GM23338 (cell line): ENCODE results near the gene ASGR1.

Experiments
- EZH2 ChIP-seq: fragments of 200-600 bp; sonication (generic); IDR thresholded peaks from one replicate; pipeline ENCODE4 v1.8.0; 2017; ENCODE audit warnings: antibody characterized with exemption, mild to moderate bottlenecking, low read depth; ENCODE audit not compliant: unreplicated experiment
- EZH2phosphoT487 ChIP-seq: fragments of 200-600 bp; sonication (generic); IDR thresholded peaks from one replicate; pipeline ENCODE4 v1.8.1; 2018; ENCODE audit warnings: antibody characterized with exemption; ENCODE audit not compliant: unreplicated experiment
- JUNB ChIP-seq: IDR thresholded peaks from one replicate; pipeline ENCODE4 v1.6.1; 2016; ENCODE audit warnings: antibody characterized with exemption; ENCODE audit not compliant: unreplicated experiment
- POLR2AphosphoS5 ChIP-seq: IDR thresholded peaks from 2 replicates; pipeline ENCODE4 v1.6.1; 2016; ENCODE audit warnings: antibody characterized with exemption, low read depth
- TF ChIP-seq, protein P1 (sequence below), 2 experiments: fragments of 200-600 bp in 1 of 2; sonication (generic) in 1 of 2; conservative IDR thresholded peaks; 2 replicates each; pipeline versions ENCODE4 v1.5.1 to v1.6.1; 2016 to 2017; ENCODE audit warnings: antibody characterized with exemption in 2 of 2, low read depth in 2 of 2, mild to moderate bottlenecking in 2 of 2, moderate library complexity in 1 of 2

DNA sequence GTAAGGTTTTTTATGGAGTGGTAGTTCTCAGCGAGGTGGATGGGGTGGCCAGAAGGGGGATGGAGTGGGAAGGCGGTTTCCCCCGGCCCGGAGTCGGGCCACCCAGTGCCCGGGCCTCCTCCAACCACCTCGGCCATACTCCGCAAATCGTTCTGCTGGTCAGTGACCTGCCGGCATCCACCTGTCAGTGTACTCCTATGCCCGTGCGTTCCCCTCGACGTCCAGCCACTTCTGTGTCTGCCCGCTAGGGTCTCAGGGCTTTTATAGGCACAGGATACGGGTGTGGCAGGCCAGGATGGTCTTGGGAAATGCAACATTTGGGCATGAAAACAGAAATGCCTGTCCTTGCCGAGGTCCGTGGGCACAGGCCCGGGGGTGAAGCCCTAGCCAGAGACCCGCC, 45.3 kb downstream of the ASGR1 start:
- TF ChIP-seq POLR2AphosphoS5 (no peak), EZH2phosphoT487 (no peak), JUNB (no peak), EZH2 (no peak)
- TF ChIP-seq, protein P1, sequence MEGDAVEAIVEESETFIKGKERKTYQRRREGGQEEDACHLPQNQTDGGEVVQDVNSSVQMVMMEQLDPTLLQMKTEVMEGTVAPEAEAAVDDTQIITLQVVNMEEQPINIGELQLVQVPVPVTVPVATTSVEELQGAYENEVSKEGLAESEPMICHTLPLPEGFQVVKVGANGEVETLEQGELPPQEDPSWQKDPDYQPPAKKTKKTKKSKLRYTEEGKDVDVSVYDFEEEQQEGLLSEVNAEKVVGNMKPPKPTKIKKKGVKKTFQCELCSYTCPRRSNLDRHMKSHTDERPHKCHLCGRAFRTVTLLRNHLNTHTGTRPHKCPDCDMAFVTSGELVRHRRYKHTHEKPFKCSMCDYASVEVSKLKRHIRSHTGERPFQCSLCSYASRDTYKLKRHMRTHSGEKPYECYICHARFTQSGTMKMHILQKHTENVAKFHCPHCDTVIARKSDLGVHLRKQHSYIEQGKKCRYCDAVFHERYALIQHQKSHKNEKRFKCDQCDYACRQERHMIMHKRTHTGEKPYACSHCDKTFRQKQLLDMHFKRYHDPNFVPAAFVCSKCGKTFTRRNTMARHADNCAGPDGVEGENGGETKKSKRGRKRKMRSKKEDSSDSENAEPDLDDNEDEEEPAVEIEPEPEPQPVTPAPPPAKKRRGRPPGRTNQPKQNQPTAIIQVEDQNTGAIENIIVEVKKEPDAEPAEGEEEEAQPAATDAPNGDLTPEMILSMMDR (conservative IDR thresholded peaks at IDR 0.05; ENCODE audit: low read depth in 2 of 2): no peak; a peak in 1 of 4 replicates
